ENCODE measurements around the gene PLCB3.

Gene PLCB3

GRCh38 chr11:64229744-64230170, 21.6 kb upstream of the PLCB3 start:
- Histone ChIP-seq H4K20me1 (ENCODE audit: insufficient read depth, low read length) (no peaks in the 10 kb centered on the region), H3K4me2 (ENCODE audit: low read depth, low read length) (peak overlapping the region; percentile 85), H3K9ac (ENCODE audit: low read length) (peak overlapping the region; percentile 89), H3K36me3 (replicated peaks; ENCODE audit: insufficient read depth, low read length) (no peaks in the 10 kb centered on the region), H3K9me3 (replicated peaks; ENCODE audit: insufficient read depth, low read length) (no peaks in the 10 kb centered on the region), H3K27me3 (replicated peaks; ENCODE audit: insufficient read depth, low read length) (no peaks in the 10 kb centered on the region), H3K9me2 (replicated peaks; ENCODE audit: insufficient read depth, low read length) (no peaks in the 10 kb centered on the region), H3K27ac (ENCODE audit: low read length) (peak overlapping the region; percentile 51; the same call in 1 of the 2 replicates), H3F3A (ENCODE audit: insufficient read depth, low read length) (peaks cover 10% of the 10 kb centered on the region), H3K4me3 (ENCODE audit: low read length) (peak overlapping the region; percentile 97), H3K79me2 (ENCODE audit: low read length) (peaks cover 29% of the 10 kb centered on the region), H2AFZ (ENCODE audit: low read length) (peak overlapping the region; percentile 78), H3K4me1 (ENCODE audit: low read length) (peaks cover 14% of the 10 kb centered on the region)
- DNase-seq: no peak
- no peak for TF ChIP-seq EZH2 (optimal IDR thresholded peaks at IDR 0.05; ENCODE audit: low read depth, low read length)
- TF ChIP-seq, protein P1, sequence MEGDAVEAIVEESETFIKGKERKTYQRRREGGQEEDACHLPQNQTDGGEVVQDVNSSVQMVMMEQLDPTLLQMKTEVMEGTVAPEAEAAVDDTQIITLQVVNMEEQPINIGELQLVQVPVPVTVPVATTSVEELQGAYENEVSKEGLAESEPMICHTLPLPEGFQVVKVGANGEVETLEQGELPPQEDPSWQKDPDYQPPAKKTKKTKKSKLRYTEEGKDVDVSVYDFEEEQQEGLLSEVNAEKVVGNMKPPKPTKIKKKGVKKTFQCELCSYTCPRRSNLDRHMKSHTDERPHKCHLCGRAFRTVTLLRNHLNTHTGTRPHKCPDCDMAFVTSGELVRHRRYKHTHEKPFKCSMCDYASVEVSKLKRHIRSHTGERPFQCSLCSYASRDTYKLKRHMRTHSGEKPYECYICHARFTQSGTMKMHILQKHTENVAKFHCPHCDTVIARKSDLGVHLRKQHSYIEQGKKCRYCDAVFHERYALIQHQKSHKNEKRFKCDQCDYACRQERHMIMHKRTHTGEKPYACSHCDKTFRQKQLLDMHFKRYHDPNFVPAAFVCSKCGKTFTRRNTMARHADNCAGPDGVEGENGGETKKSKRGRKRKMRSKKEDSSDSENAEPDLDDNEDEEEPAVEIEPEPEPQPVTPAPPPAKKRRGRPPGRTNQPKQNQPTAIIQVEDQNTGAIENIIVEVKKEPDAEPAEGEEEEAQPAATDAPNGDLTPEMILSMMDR (IDR thresholded peaks at IDR 0.05; ENCODE audit: low read length): no peak
- TF ChIP-seq EZH2phosphoT487 (IDR thresholded peaks at IDR 0.05; ENCODE audit: low read length): no peak

DNA sequence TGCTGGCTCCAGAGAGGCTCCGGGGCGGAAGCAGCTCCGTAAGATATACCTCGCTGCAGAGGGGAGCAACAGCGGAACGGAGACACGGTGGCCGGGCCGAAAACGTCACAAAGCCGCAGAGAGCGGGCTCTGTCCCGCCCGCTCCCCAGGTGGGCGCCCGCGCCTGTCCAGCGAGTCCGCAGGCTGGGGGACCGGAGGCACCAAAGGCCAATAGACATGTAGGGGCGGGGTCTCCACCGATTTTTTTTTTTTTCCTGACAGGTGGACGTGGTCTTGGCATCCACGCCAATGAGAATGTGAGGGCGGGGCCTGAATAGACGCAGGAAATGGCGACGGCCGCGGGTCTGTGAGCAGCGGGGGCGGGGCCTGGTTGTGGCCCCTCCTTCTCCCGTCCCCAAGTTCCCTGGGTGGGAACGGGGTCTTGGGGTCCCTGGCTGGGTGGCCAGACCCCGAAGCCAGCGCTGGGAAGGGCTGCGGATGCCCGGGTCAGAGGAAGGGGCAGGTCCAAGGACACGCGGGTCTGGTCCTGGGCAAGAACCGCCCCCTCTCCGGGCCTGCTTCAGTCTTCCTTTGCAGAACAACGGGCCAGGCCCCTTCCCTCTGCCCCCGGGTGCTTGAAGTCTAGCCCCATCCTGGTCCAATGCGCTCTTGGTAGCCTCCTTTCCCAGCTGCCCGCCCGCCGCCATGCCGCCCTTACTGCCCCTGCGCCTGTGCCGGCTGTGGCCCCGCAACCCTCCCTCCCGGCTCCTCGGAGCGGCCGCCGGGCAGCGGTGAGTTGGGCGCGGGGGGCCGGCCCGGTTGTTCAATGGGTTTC, 21.0 kb upstream of the PLCB3 start, which contains the start of gene DNAJC4:
DNAJC4 (plus strand) TSS at position 378 of the 814 bp plus-strand sequence; CDS start at position 685, 307 bp downstream.
- Histone ChIP-seq H3K9ac (ENCODE audit: low read length) (peak within 1 kb of the TSS; percentile 89), H3K9me3 (replicated peaks; ENCODE audit: insufficient read depth, low read length) (no peaks in the 10 kb centered on the region), H3K4me3 (ENCODE audit: low read length) (peak within 1 kb of the TSS; percentile 97), H3K4me2 (ENCODE audit: low read depth, low read length) (peak within 1 kb of the TSS; percentile 85), H3K4me1 (ENCODE audit: low read length) (peaks cover 14% of the 10 kb centered on the region), H3K27ac (ENCODE audit: low read length) (peak within 1 kb of the TSS; percentile 51; the same call in 1 of the 2 replicates), H4K20me1 (ENCODE audit: insufficient read depth, low read length) (no peaks in the 10 kb centered on the region), H3F3A (ENCODE audit: insufficient read depth, low read length) (peaks cover 10% of the 10 kb centered on the region), H3K9me2 (replicated peaks; ENCODE audit: insufficient read depth, low read length) (no peaks in the 10 kb centered on the region), H3K79me2 (ENCODE audit: low read length) (peaks cover 31% of the 10 kb centered on the region), H3K27me3 (replicated peaks; ENCODE audit: insufficient read depth, low read length) (no peaks in the 10 kb centered on the region), H2AFZ (ENCODE audit: low read length) (peak within 1 kb of the TSS; percentile 78), H3K36me3 (replicated peaks; ENCODE audit: insufficient read depth, low read length) (no peaks in the 10 kb centered on the region)
- TF ChIP-seq EZH2phosphoT487 (IDR thresholded peaks at IDR 0.05; ENCODE audit: low read length) (no peak), EZH2 (optimal IDR thresholded peaks at IDR 0.05; ENCODE audit: low read depth, low read length) (no peak)
- TF ChIP-seq, protein P1 (IDR thresholded peaks at IDR 0.05; ENCODE audit: low read length): no peak
- DNase-seq: peak; percentile 97

- Histone ChIP-seq H3K27me3 (replicated peaks; ENCODE audit: insufficient read depth, low read length) (no peaks in the 10 kb centered on the region), H3K4me2 (ENCODE audit: low read depth, low read length) (peak overlapping the region; percentile 85), H3K27ac (ENCODE audit: low read length) (peak overlapping the region; percentile 51; the same call in 1 of the 2 replicates), H3K36me3 (replicated peaks; ENCODE audit: insufficient read depth, low read length) (no peaks in the 10 kb centered on the region), H3K9me2 (replicated peaks; ENCODE audit: insufficient read depth, low read length) (no peaks in the 10 kb centered on the region), H3K4me3 (ENCODE audit: low read length) (peak overlapping the region; percentile 97), H3K9me3 (replicated peaks; ENCODE audit: insufficient read depth, low read length) (no peaks in the 10 kb centered on the region), H2AFZ (ENCODE audit: low read length) (peak overlapping the region; percentile 78), H3K9ac (ENCODE audit: low read length) (peak overlapping the region; percentile 89), H4K20me1 (ENCODE audit: insufficient read depth, low read length) (no peaks in the 10 kb centered on the region), H3K4me1 (ENCODE audit: low read length) (peaks cover 14% of the 10 kb centered on the region), H3F3A (ENCODE audit: insufficient read depth, low read length) (peaks cover 10% of the 10 kb centered on the region), H3K79me2 (ENCODE audit: low read length) (peaks cover 31% of the 10 kb centered on the region)
- TF ChIP-seq EZH2 (optimal IDR thresholded peaks at IDR 0.05; ENCODE audit: low read depth, low read length) (no peak), EZH2phosphoT487 (IDR thresholded peaks at IDR 0.05; ENCODE audit: low read length) (no peak)
- TF ChIP-seq, protein P1 (IDR thresholded peaks at IDR 0.05; ENCODE audit: low read length): no peak
- no peak for DNase-seq
Observed at GRCh38 chr11:64230985-64231365, 20.4 kb upstream of the PLCB3 start.

Data from MM.1S (cell line).